Amygdala (tissue), 56 donors: ENCODE results near the gene GABBR1.
A peak's percentile ranks its signal among the peaks of the same experiment; 100 is the strongest.

Experiments used
- DNase-seq, 56 donors: peaks; one replicate each; lab custom pipeline; 2025; lab: John Stamatoyannopoulos, UW

The GABBR1 gene

GRCh38 chr6:29655658-29656057 is 22.7 kb upstream of the GABBR1 start:
- peak in 2 of 56 donors; percentile 3 to 10 for DNase-seq

GRCh38 chr6:29653452-29654038 is 20.6 kb upstream of the GABBR1 start:
- DNase-seq, result peak in 22 of 56 donors; percentile 4 to 79 (median 38)

GRCh38 chr6:29652198-29652584 is 19.2 kb upstream of the GABBR1 start:
- DNase-seq, result no peak

- DNase-seq, result no peak
These were observed 18.6 kb upstream of the GABBR1 start for GRCh38 chr6:29651413-29652197.

GRCh38 chr6:29649701-29650673 is 17.0 kb upstream of the GABBR1 start:
- peak; percentile 60 to 99 (median 95) for DNase-seq

- peak in 1 of 56 donors; percentile 20 for DNase-seq
These were observed 15.1 kb upstream of the GABBR1 start for GRCh38 chr6:29647927-29648642.

- no peak for DNase-seq
These were observed 8.6 kb upstream of the GABBR1 start for GRCh38 chr6:29641430-29642148.

- DNase-seq, result no peak
These were observed 4.3 kb upstream of the GABBR1 start for GRCh38 chr6:29637247-29637646.

- DNase-seq, result peak in 5 of 56 donors; percentile 54 to 65 (median 63)
These were observed 537 bp upstream of the GABBR1 start for GRCh38 chr6:29633534-29633905.

GRCh38 chr6:29631860-29632731 is 887 bp downstream of the GABBR1 start:
- DNase-seq, result peak in 40 of 56 donors; percentile 21 to 78 (median 44)

GRCh38 chr6:29631209-29631810 is 1.7 kb downstream of the GABBR1 start:
- DNase-seq, result no peak

- no peak for DNase-seq
These were observed 2.7 kb downstream of the GABBR1 start for GRCh38 chr6:29630315-29630714.

GRCh38 chr6:29629571-29629970 is 3.4 kb downstream of the GABBR1 start:
- DNase-seq, result no peak

- DNase-seq, result peak in 49 of 56 donors; percentile 16 to 82 (median 58)
These were observed 4.3 kb downstream of the GABBR1 start for GRCh38 chr6:29628419-29629281.

- peak in 45 of 56 donors; percentile 16 to 87 (median 63) for DNase-seq
These were observed 5.1 kb downstream of the GABBR1 start for GRCh38 chr6:29627755-29628418.

- no peak for DNase-seq
These were observed 5.8 kb downstream of the GABBR1 start for GRCh38 chr6:29626948-29627754.
